ENCODE measurements around the gene GYPC. TPM values are rescaled to one million over a fixed set of nuclear protein-coding genes. Genes with fewer than 3 reads are reported as not detected.
"Not testable (repeated sequence)": the region's sequence is repeated elsewhere in the genome, so short reads cannot be mapped to it uniquely, and the experiment has no call there.

Gene GYPC
- total and polyA plus RNA-seq, 8 donors: 31.3 to 119 (median 46.7) TPM

DNA sequence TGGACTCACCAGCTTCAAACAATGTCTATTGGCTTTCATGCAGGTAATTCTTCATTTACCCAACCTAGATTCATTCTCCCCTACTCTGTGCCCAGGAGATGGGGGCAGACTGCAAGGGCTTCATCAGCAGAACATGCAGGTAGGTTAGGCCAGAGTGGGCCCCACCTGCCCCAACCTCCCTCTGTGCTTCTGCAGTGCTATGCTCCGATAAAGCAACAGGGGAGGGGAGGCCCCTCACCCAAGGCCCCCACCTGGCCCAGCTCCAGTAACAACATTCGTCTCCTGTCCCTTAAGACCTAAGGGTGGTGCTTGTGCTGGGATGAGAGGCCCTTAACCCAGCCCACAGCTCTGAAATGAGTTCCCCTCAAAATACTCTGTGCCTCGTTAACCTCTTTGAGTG, 16.7 kb upstream of the GYPC start:
- 70 to 88% (median 77%) methylated on average over 3 of the region's 3 CpGs for WGBS, 5 donors
- TF ChIP-seq, protein P1, sequence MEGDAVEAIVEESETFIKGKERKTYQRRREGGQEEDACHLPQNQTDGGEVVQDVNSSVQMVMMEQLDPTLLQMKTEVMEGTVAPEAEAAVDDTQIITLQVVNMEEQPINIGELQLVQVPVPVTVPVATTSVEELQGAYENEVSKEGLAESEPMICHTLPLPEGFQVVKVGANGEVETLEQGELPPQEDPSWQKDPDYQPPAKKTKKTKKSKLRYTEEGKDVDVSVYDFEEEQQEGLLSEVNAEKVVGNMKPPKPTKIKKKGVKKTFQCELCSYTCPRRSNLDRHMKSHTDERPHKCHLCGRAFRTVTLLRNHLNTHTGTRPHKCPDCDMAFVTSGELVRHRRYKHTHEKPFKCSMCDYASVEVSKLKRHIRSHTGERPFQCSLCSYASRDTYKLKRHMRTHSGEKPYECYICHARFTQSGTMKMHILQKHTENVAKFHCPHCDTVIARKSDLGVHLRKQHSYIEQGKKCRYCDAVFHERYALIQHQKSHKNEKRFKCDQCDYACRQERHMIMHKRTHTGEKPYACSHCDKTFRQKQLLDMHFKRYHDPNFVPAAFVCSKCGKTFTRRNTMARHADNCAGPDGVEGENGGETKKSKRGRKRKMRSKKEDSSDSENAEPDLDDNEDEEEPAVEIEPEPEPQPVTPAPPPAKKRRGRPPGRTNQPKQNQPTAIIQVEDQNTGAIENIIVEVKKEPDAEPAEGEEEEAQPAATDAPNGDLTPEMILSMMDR (IDR thresholded peaks at IDR 0.05): no peak
- TF ChIP-seq POLR2AphosphoS5 (IDR thresholded peaks at IDR 0.05): no peak
- TF ChIP-seq EP300 (IDR thresholded peaks at IDR 0.05): no peak
- TF ChIP-seq POLR2A (IDR thresholded peaks at IDR 0.05): no peak
- no peak for DNase-seq
- Histone ChIP-seq H3K4me1 (no peaks in the 10 kb centered on the region), H3K27ac (no peak overlapping the region), H3K27me3 (no peaks in the 10 kb centered on the region), H3K9me3 (no peaks in the 10 kb centered on the region), H3K36me3 (no peaks in the 10 kb centered on the region), H3K4me3 (no peak overlapping the region)
- intact Hi-C loops (cut with DNase I; ENCODE audit: low total_unique reads): no loop called here

DNA sequence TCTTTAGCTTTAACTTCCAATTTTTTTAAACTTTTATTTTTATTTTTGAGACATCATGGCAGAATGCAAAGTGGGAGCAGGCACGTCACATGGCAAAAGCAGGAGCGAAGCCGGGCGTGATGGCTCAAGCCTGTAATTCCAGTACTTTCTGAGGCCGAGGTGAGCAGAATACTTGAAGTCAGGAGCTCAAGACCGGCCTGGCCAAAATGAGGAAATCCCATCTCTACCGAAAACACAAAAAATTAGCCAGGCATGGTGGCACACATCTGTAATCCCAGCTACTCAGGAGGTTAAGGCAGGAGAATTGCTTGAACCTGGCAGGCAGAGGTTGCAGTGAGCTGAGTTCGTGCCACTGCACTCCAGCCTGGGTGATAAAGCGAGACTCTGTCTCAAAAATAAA, 14.7 kb upstream of the GYPC start:
- intact Hi-C loops (cut with DNase I; ENCODE audit: low total_unique reads); H3K27me3 ChIP-seq; H3K9me3 ChIP-seq; H3K36me3 ChIP-seq; DNase-seq; H3K4me3 ChIP-seq; H3K4me1 ChIP-seq; H3K27ac ChIP-seq: not testable (repeated sequence)
- WGBS, 5 donors: 86 to 94% (median 91%) methylated on average over 9 of the region's 9 CpGs

DNA sequence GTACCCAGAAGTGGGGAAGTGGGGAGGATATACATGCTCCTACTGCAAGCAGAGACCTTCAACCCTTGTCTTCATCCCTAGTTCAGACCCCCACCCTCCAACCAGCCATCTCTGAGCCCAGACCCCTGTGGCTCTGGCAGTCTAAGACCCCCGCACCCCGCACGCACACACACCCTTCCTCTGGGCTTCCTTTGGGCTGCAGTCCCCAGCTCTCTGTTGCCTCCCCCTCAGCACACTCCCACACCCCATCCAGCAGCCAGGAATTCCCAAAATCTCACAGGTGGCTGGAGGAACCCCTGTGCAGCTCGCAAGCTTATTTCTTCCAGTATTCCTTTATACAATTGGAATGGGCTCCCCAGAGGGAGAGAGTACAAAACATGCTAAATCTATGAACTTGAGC, 13.9 kb upstream of the GYPC start:
- H3K27ac ChIP-seq: no peak overlapping the region
- H3K36me3 ChIP-seq: no peaks in the 10 kb centered on the region
- H3K4me3 ChIP-seq: no peak overlapping the region
- H3K27me3 ChIP-seq: no peaks in the 10 kb centered on the region
- WGBS, 5 donors: 69 to 76% (median 72%) methylated on average over 4 of the region's 4 CpGs
- intact Hi-C loops (cut with DNase I; ENCODE audit: low total_unique reads): no loop called here
- H3K4me1 ChIP-seq: no peaks in the 10 kb centered on the region
- no peaks in the 10 kb centered on the region for H3K9me3 ChIP-seq
- TF ChIP-seq, protein P1 (IDR thresholded peaks at IDR 0.05): no peak
- TF ChIP-seq POLR2AphosphoS5 (IDR thresholded peaks at IDR 0.05): no peak
- TF ChIP-seq POLR2A (IDR thresholded peaks at IDR 0.05): no peak
- no peak for TF ChIP-seq EP300 (IDR thresholded peaks at IDR 0.05)
- DNase-seq: no peak

DNA sequence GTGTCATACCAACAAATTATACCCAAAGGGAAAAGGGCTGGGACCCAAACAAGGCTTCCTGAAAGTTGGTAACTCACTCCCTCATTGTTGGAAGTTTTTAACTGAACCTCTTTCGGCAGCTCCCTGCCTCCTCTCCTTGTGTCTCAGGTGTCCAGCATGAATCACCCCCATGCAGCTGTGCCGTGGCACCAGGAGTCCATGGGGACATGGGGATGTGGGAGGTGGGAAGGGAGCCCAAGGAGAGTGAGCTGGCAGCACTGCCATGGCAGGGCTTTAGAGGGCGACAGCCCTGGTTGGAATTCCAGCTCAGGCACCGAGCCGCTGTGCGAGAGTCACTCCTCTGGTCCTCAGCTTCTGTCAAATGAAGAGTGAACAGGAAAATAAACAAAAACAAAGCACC, 12.5 kb upstream of the GYPC start:
- intact Hi-C loops (cut with DNase I; ENCODE audit: low total_unique reads): no loop called here
- DNase-seq: no peak
- no peak for TF ChIP-seq POLR2A (IDR thresholded peaks at IDR 0.05)
- TF ChIP-seq POLR2AphosphoS5 (IDR thresholded peaks at IDR 0.05): no peak
- TF ChIP-seq EP300 (IDR thresholded peaks at IDR 0.05): no peak
- TF ChIP-seq, protein P1 (IDR thresholded peaks at IDR 0.05): no peak

DNA sequence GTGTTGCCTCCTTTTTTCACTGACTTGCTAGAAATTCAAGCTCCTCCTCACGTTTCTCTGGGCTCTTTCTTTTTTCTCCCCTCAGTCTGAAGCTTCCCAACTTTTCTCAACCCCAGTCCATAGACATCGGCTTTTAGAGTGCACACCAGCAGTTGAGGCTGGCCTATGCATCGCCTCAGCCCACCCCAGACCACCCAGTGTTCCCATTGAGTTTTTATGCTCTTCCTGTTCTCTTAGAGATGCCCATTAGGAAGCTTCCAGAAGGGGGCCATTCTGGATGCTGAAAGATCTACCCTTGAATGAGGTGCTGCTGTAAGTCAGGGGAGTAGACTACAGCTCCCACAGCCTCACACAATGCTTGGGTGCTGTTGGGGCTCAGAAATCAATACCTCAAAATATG, 12.0 kb upstream of the GYPC start:
- Histone ChIP-seq H3K9me3 (no peaks in the 10 kb centered on the region), H3K36me3 (no peaks in the 10 kb centered on the region), H3K4me3 (no peak overlapping the region), H3K27ac (no peak overlapping the region), H3K4me1 (no peaks in the 10 kb centered on the region), H3K27me3 (no peaks in the 10 kb centered on the region)
- TF ChIP-seq POLR2AphosphoS5 (IDR thresholded peaks at IDR 0.05) (no peak), EP300 (IDR thresholded peaks at IDR 0.05) (no peak), POLR2A (IDR thresholded peaks at IDR 0.05) (no peak)
- TF ChIP-seq, protein P1 (IDR thresholded peaks at IDR 0.05): no peak
- 59 to 77% (median 68%) methylated on average over 3 of the region's 3 CpGs for WGBS, 5 donors
- intact Hi-C loops (cut with DNase I; ENCODE audit: low total_unique reads): no loop called here
- DNase-seq: no peak

More for the DNA sequence above, 12.5 kb upstream of the GYPC start:
- no peak overlapping the region for H3K4me3 ChIP-seq
- H3K36me3 ChIP-seq: no peaks in the 10 kb centered on the region
- H3K27me3 ChIP-seq: no peaks in the 10 kb centered on the region
- no peaks in the 10 kb centered on the region for H3K4me1 ChIP-seq
- 65 to 87% (median 75%) methylated on average over 6 of the region's 6 CpGs for WGBS, 5 donors
- no peak overlapping the region for H3K27ac ChIP-seq
- H3K9me3 ChIP-seq: no peaks in the 10 kb centered on the region
